ENCODE data around the gene APP. TPM values are rescaled to one million over a fixed set of nuclear protein-coding genes. Genes with fewer than 3 reads are reported as not detected.
A peak's percentile ranks its signal among the peaks of the same experiment; 100 is the strongest.

Gene APP
- total and polyA plus RNA-seq, 2 of the 13 experiments (the other 11 are each of a cell fraction or from before 2014, with no cell fraction given): 70.6 to 262 TPM

DNA sequence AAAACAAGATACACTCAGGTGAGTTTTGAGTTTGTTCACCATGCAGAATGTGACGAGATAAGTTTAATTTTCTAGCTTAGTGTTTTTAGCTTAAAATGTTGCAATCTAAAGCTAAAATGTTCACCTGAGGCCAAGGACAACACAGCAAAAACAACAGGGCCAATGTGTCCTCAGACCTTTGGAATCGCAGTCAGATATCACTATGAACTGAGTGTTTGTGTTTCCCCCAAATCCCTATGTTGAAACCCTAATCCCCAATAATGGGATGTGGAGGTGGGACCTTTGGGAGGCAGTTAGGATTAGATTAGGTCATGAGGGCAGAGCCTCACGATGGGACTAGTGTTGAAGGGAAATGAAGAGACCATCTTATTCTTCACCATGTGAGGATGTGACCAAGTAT lies 291.4 kb downstream of the APP start (continued):
- TF ChIP-seq, protein P1, sequence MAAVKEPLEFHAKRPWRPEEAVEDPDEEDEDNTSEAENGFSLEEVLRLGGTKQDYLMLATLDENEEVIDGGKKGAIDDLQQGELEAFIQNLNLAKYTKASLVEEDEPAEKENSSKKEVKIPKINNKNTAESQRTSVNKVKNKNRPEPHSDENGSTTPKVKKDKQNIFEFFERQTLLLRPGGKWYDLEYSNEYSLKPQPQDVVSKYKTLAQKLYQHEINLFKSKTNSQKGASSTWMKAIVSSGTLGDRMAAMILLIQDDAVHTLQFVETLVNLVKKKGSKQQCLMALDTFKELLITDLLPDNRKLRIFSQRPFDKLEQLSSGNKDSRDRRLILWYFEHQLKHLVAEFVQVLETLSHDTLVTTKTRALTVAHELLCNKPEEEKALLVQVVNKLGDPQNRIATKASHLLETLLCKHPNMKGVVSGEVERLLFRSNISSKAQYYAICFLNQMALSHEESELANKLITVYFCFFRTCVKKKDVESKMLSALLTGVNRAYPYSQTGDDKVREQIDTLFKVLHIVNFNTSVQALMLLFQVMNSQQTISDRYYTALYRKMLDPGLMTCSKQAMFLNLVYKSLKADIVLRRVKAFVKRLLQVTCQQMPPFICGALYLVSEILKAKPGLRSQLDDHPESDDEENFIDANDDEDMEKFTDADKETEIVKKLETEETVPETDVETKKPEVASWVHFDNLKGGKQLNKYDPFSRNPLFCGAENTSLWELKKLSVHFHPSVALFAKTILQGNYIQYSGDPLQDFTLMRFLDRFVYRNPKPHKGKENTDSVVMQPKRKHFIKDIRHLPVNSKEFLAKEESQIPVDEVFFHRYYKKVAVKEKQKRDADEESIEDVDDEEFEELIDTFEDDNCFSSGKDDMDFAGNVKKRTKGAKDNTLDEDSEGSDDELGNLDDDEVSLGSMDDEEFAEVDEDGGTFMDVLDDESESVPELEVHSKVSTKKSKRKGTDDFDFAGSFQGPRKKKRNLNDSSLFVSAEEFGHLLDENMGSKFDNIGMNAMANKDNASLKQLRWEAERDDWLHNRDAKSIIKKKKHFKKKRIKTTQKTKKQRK (IDR thresholded peaks at IDR 0.05; ENCODE audit: low read length): no peak
- TF ChIP-seq ZNF737 (CRISPR knock-in tag; IDR thresholded peaks at IDR 0.05; ENCODE audit: borderline replicate concordance) (no peak), TEAD3 (CRISPR knock-in tag; optimal IDR thresholded peaks at IDR 0.05; ENCODE audit: borderline replicate concordance) (peak; percentile 31), REST (IDR thresholded peaks at IDR 0.05; ENCODE audit: borderline replicate concordance in 1 of 2, low read depth in 1 of 2, low read length in 2 of 2) (no peak), TMF1 (CRISPR knock-in tag; IDR thresholded peaks at IDR 0.05; ENCODE audit: low read depth) (no peak), MTA3 (CRISPR knock-in tag; IDR thresholded peaks at IDR 0.05) (no peak), HOXD1 (CRISPR knock-in tag; IDR thresholded peaks at IDR 0.05) (no peak), AGO1 (IDR thresholded peaks at IDR 0.05; ENCODE audit: low read depth, low read length, poor library complexity, severe bottlenecking) (no peak), SP5 (CRISPR knock-in tag; IDR thresholded peaks at IDR 0.05; ENCODE audit: borderline replicate concordance, low read depth) (0 out of 2 replicates have a peak, but pooled peaks have one; percentile 40), TOPORS (CRISPR knock-in tag; IDR thresholded peaks at IDR 0.05) (no peak), ZNF264 (CRISPR knock-in tag; IDR thresholded peaks at IDR 0.05) (no peak), TSC22D2 (CRISPR knock-in tag; IDR thresholded peaks at IDR 0.05; ENCODE audit: borderline replicate concordance) (no peak), ZNF639 (CRISPR knock-in tag; conservative IDR thresholded peaks at IDR 0.05) (no peak), ZZZ3 (CRISPR knock-in tag; IDR thresholded peaks at IDR 0.05; ENCODE audit: borderline replicate concordance) (no peak), TP53 (CRISPR knock-in tag; conservative IDR thresholded peaks at IDR 0.05) (no peak), RNF2 (conservative IDR thresholded peaks at IDR 0.05; ENCODE audit: low read depth) (no peak), CBX1 (IDR thresholded peaks at IDR 0.05; ENCODE audit: low read depth) (no peak), CEBPB (IDR thresholded peaks at IDR 0.05; ENCODE audit: borderline replicate concordance, low read depth, low read length) (peak; percentile 50; the same call in 1 of the 2 replicates), HES4 (CRISPR knock-in tag; IDR thresholded peaks at IDR 0.05; ENCODE audit: borderline replicate concordance) (no peak), ZNF160 (CRISPR knock-in tag; IDR thresholded peaks at IDR 0.05) (no peak), ZBTB1 (CRISPR knock-in tag; IDR thresholded peaks at IDR 0.05; ENCODE audit: borderline replicate concordance) (no peak)
- TF ChIP-seq, protein P2, sequence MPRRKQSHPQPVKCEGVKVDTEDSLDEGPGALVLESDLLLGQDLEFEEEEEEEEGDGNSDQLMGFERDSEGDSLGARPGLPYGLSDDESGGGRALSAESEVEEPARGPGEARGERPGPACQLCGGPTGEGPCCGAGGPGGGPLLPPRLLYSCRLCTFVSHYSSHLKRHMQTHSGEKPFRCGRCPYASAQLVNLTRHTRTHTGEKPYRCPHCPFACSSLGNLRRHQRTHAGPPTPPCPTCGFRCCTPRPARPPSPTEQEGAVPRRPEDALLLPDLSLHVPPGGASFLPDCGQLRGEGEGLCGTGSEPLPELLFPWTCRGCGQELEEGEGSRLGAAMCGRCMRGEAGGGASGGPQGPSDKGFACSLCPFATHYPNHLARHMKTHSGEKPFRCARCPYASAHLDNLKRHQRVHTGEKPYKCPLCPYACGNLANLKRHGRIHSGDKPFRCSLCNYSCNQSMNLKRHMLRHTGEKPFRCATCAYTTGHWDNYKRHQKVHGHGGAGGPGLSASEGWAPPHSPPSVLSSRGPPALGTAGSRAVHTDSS (CRISPR knock-in tag; conservative IDR thresholded peaks at IDR 0.05): no peak

All from HepG2 (cell line).